Islet precursor cell (in vitro differentiated cells): ENCODE measurements around the gene YRDC.
A peak's percentile ranks its signal among the peaks of the same experiment; 100 is the strongest.

Experiments used
- DNase-seq: peaks from one replicate; pipeline ENCODE4 v3.0.0-alpha.2; 2018

YRDC gene, protein sequence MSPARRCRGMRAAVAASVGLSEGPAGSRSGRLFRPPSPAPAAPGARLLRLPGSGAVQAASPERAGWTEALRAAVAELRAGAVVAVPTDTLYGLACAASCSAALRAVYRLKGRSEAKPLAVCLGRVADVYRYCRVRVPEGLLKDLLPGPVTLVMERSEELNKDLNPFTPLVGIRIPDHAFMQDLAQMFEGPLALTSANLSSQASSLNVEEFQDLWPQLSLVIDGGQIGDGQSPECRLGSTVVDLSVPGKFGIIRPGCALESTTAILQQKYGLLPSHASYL

GRCh38 chr1:37807555-37808368 is at the start of gene YRDC, which contains the start of gene C1orf122:
Gene YRDC, minus strand, starts transcription at chr1:37808208. Its CDS starts 28 bp downstream, at chr1:37808180.
Gene C1orf122, plus strand, starts transcription at chr1:37807790. Its CDS starts 615 bp downstream, at chr1:37808405.
- peak; percentile 97 for DNase-seq

- no peak for DNase-seq
These were observed 46.4 kb upstream of the YRDC start for GRCh38 chr1:37854406-37854805.

DNA sequence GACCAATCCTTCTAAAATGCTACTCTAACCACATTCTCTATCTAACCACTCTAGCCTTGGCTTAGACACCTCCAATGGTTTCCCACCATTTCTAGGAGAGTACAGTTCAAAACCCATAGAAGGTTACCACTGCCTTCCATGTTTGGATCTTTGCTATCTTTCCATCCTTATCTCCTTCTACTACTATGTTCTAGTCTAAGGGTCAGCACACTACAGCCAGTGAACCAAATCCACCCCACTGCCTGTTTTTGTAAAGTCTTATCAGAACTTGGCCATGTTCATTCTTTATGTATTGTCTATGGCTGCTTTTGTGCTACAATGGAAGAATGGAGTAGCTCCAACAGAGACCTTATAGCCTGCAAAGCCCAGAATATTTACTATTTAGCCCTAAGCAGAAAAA is 45.1 kb upstream of the YRDC start:
- no peak for DNase-seq

GRCh38 chr1:37851782-37852210 is 43.8 kb upstream of the YRDC start:
- no peak for DNase-seq

GRCh38 chr1:37851262-37851661 is 43.3 kb upstream of the YRDC start:
- no peak for DNase-seq

DNA sequence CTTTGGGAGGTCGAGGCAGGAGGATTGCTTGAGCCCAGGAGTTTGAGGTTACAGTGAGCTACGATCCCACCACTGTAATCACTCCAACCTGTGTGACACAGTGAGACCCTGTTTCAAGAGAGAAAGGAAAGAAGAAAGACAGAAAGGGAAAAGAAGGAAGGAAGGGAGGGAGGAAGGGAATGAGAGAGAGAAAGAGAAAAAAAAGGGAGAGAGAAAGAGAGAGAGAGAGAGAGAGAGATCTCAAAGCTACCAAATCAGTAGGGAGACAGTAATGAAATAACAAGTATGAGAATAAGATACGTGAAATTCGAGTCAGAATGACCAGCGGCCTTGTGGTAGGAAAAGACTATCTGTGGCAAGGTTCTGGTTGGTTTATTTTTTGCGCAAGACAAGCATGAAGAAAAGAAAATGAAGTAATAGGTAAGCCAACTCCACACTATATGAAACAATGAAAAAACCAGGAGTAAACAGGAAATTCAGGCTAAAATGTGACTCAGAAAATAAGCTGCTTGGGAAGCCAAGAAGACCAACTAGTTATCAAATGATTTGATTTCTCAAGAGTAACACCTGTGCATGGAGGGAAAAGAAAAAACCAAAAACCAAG is 42.4 kb upstream of the YRDC start:
- no peak for DNase-seq

- no peak for DNase-seq
These were observed 41.5 kb upstream of the YRDC start for GRCh38 chr1:37849480-37849879.

GRCh38 chr1:37846647-37847339 is 38.8 kb upstream of the YRDC start:
- no peak for DNase-seq

- DNase-seq, result no peak
These were observed 37.8 kb upstream of the YRDC start for GRCh38 chr1:37845786-37846185.

DNA sequence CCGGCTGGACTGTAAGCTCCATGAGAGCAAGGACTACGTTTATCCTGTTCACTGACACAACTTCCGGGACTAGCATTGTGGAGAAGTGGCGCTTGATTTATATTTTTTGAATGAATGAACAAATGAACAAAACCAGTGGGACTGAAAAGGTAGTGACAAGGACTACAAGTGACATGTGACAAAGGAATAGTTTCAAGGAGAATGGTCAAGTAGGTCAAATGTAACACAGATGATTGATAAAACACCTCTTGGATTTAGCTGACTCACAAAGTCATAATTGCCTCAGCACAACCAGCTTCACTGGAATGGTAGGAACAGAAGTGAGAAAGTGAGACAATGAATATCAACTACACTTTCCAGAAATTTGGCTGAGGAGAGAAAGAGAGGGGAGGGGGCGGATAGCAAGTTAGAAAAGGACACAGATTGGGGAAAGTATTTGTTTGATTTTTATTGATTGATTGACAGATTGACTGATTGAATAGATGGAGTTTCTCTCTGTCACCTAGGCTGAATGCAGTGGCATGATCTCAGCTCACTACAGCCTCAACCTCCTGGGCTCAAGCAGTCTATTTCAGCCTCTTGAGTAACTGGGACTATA is 37.1 kb upstream of the YRDC start:
- DNase-seq, result no peak

DNA sequence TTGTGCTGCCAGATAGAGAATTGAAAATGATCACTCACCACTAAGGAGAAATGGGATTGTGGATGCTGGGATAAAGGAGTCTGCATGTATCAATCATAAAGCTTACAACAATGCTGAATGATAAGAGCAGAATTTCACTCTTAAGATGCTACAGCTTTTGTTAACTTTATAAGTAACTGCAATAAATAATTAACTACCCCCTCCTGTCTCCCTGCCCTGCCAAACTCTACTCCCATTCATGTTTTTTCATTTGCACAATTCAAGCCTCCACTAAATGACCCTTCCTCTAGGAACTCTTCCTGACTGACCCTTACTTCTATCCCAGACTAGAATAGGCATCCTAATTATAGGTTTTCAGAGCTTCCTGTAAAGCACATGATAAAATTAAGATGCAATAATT is 36.5 kb upstream of the YRDC start:
- no peak for DNase-seq

- DNase-seq, result no peak
These were observed 33.6 kb upstream of the YRDC start for GRCh38 chr1:37841652-37842051.

GRCh38 chr1:37840711-37841110 is 32.7 kb upstream of the YRDC start:
- no peak for DNase-seq

- DNase-seq, result no peak
These were observed 31.7 kb upstream of the YRDC start for GRCh38 chr1:37839676-37840075.

GRCh38 chr1:37836788-37837187 is 28.8 kb upstream of the YRDC start:
- DNase-seq, result no peak

DNA sequence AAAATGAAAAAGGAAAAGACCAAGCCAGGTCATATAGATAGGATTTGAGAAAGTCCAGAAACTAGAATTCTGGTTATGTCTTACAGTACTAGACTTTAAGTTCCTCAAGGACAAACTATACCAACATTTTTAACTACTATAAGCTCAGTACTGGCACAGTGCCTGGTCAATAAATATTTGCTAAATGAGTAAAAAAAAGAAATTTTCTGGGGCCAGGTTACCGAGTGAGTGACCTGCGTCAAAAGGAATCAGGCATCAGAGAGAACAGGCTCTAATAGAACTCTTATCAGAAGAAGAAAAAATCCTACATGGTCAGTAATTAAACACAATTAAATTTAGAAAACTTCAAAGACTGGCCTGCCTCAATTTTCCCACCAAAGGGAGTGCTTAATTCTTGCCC is 23.8 kb upstream of the YRDC start:
- no peak for DNase-seq

DNA sequence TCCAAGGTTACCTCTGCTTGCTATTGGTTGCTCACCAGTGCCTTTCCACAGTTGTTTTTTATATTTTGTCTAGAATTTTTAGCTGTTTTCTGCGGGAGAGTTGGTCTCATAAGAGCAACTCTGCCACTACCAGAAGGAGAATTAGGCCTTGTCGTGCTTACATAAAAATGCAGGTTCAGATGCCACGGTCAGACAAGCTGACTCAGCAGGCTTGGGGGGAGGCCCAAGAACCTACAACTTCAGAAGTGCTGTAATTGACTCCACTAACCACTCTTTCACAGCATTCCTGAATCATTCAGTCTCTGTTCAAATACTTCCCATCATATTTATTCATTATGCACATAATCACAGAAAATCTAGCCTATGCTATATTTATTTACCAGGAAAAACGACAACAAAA is 23.1 kb upstream of the YRDC start:
- no peak for DNase-seq

DNA sequence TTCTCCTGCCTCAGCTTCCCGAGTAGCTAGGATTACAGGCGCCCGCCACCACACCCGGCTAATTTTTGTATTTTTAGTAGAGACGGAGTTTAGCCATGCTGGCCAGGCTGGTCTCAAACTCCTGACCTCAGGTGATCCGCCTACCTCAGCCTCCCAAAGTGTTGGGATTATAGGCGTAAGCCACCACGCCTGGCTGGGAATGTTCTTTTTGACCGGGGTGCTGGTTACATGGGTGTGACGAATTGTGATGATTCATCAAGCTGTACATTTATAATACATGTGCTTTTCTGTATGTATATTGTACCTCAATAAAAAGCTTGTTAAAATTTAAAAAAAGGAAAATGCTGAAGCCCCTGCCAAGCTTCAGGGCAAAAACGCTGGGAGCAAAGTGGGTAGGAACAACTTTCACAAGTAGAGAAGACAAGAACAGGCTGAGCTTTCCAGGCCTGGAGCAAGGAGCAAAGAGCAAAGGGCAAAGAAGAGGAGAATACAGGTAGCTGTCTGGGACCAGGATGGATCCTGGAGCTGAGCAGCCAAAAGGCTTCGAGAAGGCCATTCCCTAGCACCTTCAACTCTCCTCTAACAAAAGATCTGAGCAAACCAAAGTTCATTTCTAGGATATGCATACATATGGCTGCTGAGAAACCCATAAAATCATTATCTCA is 20.5 kb upstream of the YRDC start:
- no peak for DNase-seq

- no peak for DNase-seq
These were observed 17.5 kb upstream of the YRDC start for GRCh38 chr1:37825506-37825905.

GRCh38 chr1:37824001-37824400 is 16.0 kb upstream of the YRDC start:
- no peak for DNase-seq

GRCh38 chr1:37822906-37823815 is 15.2 kb upstream of the YRDC start:
- no peak for DNase-seq
